Tibial artery (tissue), 4 donors: Measurements from ENCODE around the gene ILK.

ENCODE experiments used
- DNase-seq, 2 donors: peaks; one replicate each; pipeline ENCODE4 v3.0.0-alpha.2; 2019
- H3K27ac ChIP-seq, 2 donors: fragments of 200-600 bp; sonication (generic) in 1 of 2; 1 replicate in 1 of 2; 2 replicates in 1 of 2; pipeline ENCODE4 v1.5.1; 2018 to 2019; ENCODE audit warnings: mild to moderate bottlenecking in 1 of 2
- H3K27me3 ChIP-seq, 2 donors: fragments of 200-600 bp; sonication (generic) in 1 of 2; one replicate each; pipeline versions ENCODE4 v1.5.1 to v1.6.0; 2016 to 2019
- H3K36me3 ChIP-seq, 3 donors: fragments of 200-600 bp; sonication (generic) in 2 of 3; one replicate each; pipeline ENCODE4 v1.5.1; 2016 to 2019; ENCODE audit warnings: mild to moderate bottlenecking in 2 of 3
- H3K4me1 ChIP-seq, 4 donors: fragments of 200-600 bp; sonication (generic) in 2 of 4; 1 replicate in 3 of 4; 2 replicates in 1 of 4; pipeline ENCODE4 v1.5.1; 2016 to 2019
- H3K4me3 ChIP-seq, 2 donors: fragments of 200-600 bp; sonication (generic) in 1 of 2; 1 replicate in 1 of 2; 2 replicates in 1 of 2; pipeline ENCODE4 v1.5.1; 2018 to 2019; ENCODE audit warnings: mild to moderate bottlenecking in 2 of 2
- H3K9me3 ChIP-seq, 3 donors: fragments of 200-600 bp; sonication (generic) in 1 of 3; one replicate each; pipeline ENCODE4 v1.5.1; 2016 to 2019
- CTCF ChIP-seq, 2 experiments: fragments of 200-600 bp in 1 of 2; fragments of 450-650 bp in 1 of 2; IDR thresholded peaks; one replicate each; pipeline ENCODE4 v1.5.1; 2017 to 2019; ENCODE audit warnings: antibody characterized with exemption in 2 of 2, mild to moderate bottlenecking in 1 of 2, moderate library complexity in 1 of 2
- intact Hi-C: fragments of 100-400 bp; cut with DNase I; formaldehyde crosslinking; loops from one replicate; pipeline ENCODE4 v1.15.0; 2023; ENCODE audit warnings: low total_unique reads

The ILK gene

GRCh38 chr11:6625832-6626420 lies 22.4 kb downstream of the ILK start:
- no peak for TF ChIP-seq CTCF (IDR thresholded peaks at IDR 0.05)
- Histone ChIP-seq H3K4me3 (no peak overlapping the region), H3K27me3 (no peaks in the 10 kb centered on the region), H3K9me3 (no peaks in the 10 kb centered on the region), H3K4me1 (no peaks in the 10 kb centered on the region), H3K36me3 (peaks cover 15 to 82% (median 65%) of the 10 kb centered on the region in 3 donors), H3K27ac (no peak overlapping the region)
- DNase-seq, result no peak
- intact Hi-C loops, result loop anchor here (1.0 kb wide), 1 partner anchor 58 kb away; no protein-coding TSS in a partner anchor

- peaks cover 18 to 94% (median 78%) of the 10 kb centered on the region in 3 donors for H3K36me3 ChIP-seq
- H3K4me1 ChIP-seq, result no peaks in the 10 kb centered on the region
- H3K4me3 ChIP-seq, result no peak overlapping the region
- no peak for TF ChIP-seq CTCF (IDR thresholded peaks at IDR 0.05)
- intact Hi-C loops, result loop anchor here (1.0 kb wide), 1 partner anchor 57 kb away; no protein-coding TSS in a partner anchor
- no peaks in the 10 kb centered on the region for H3K9me3 ChIP-seq
- DNase-seq, result no peak
- no peaks in the 10 kb centered on the region for H3K27me3 ChIP-seq
- H3K27ac ChIP-seq, result no peak overlapping the region
Observed at GRCh38 chr11:6626971-6627761, 23.6 kb downstream of the ILK start.

GRCh38 chr11:6627762-6628241 lies 24.2 kb downstream of the ILK start:
- H3K36me3 ChIP-seq, result peaks cover 23 to 95% (median 83%) of the 10 kb centered on the region in 3 donors

GRCh38 chr11:6628526-6628925 lies 25.0 kb downstream of the ILK start:
- Histone ChIP-seq H3K36me3 (peaks cover 23 to 95% (median 81%) of the 10 kb centered on the region in 3 donors), H3K9me3 (no peaks in the 10 kb centered on the region), H3K27ac (no peak overlapping the region), H3K4me1 (no peaks in the 10 kb centered on the region), H3K27me3 (no peaks in the 10 kb centered on the region), H3K4me3 (no peak overlapping the region)
- no peak for TF ChIP-seq CTCF (IDR thresholded peaks at IDR 0.05)
- no peak for DNase-seq
- intact Hi-C loops, result no loop called here

More at GRCh38 chr11:6627762-6628241, 24.2 kb downstream of the ILK start:
- Histone ChIP-seq H3K27me3 (no peaks in the 10 kb centered on the region), H3K27ac (no peak overlapping the region), H3K4me3 (no peak overlapping the region), H3K9me3 (no peaks in the 10 kb centered on the region), H3K4me1 (no peaks in the 10 kb centered on the region)
- no peak for TF ChIP-seq CTCF (IDR thresholded peaks at IDR 0.05)
- no peak for DNase-seq
- intact Hi-C loops, result no loop called here

GRCh38 chr11:6629573-6629891 lies 26.0 kb downstream of the ILK start:
- no peak overlapping the region for H3K27ac ChIP-seq
- TF ChIP-seq CTCF (IDR thresholded peaks at IDR 0.05), result no peak
- no peak overlapping the region for H3K4me3 ChIP-seq
- DNase-seq, result no peak
- H3K4me1 ChIP-seq, result no peaks in the 10 kb centered on the region
- H3K36me3 ChIP-seq, result peaks cover 23 to 91% (median 71%) of the 10 kb centered on the region in 3 donors
- intact Hi-C loops, result no loop called here
- H3K27me3 ChIP-seq, result no peaks in the 10 kb centered on the region
- H3K9me3 ChIP-seq, result no peaks in the 10 kb centered on the region
